ENCODE results near the gene HS6ST3. TPM values are rescaled to one million over a fixed set of nuclear protein-coding genes. Genes with fewer than 3 reads are reported as not detected.

The HS6ST3 gene
- total and polyA plus RNA-seq, 2 donors from 2014 or later, result 0.47 to 1.2 TPM

DNA sequence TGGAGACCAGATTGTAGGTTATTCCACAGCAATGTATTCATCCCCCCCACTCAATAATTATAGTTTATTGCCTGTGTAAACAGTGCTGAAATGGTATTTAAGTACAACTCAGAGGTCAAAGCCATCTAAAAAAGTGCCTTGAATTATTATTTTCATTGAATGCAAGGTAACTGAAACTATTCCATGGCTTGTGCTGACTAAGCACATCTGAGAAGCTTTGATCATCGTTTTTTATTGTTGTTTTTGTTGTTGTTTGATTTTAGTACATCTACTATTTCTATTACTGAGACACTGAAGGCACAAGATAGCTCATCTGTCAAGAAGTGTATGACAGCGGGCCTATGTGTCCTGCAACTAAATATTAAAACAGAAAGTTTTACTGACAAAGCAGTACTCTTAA lies 596.4 kb downstream of the HS6ST3 start:
- Histone ChIP-seq H3K27ac (ENCODE audit: low read depth in 2 of 2, low read length in 2 of 2) (no peak overlapping the region), H3K4me1 (ENCODE audit: control insufficient read depth in 2 of 3, insufficient read depth in 2 of 3, low read depth in 1 of 3, low read length in 3 of 3) (no peaks in the 10 kb centered on the region), H3K9ac (ENCODE audit: low read length in 3 of 3) (no peak overlapping the region), H3K9me3 (ENCODE audit: control insufficient read depth in 2 of 3, insufficient read depth in 1 of 3, low read length in 3 of 3) (no peaks in the 10 kb centered on the region), H3K4me3 (ENCODE audit: low read length in 3 of 3) (no peak overlapping the region), H3K27me3 (ENCODE audit: control insufficient read depth, insufficient read depth, low read length) (no peaks in the 10 kb centered on the region), H3K36me3 (ENCODE audit: control insufficient read depth in 2 of 3, insufficient read depth in 3 of 3, low read length in 3 of 3) (no peaks in the 10 kb centered on the region)
- TF ChIP-seq, protein P1, sequence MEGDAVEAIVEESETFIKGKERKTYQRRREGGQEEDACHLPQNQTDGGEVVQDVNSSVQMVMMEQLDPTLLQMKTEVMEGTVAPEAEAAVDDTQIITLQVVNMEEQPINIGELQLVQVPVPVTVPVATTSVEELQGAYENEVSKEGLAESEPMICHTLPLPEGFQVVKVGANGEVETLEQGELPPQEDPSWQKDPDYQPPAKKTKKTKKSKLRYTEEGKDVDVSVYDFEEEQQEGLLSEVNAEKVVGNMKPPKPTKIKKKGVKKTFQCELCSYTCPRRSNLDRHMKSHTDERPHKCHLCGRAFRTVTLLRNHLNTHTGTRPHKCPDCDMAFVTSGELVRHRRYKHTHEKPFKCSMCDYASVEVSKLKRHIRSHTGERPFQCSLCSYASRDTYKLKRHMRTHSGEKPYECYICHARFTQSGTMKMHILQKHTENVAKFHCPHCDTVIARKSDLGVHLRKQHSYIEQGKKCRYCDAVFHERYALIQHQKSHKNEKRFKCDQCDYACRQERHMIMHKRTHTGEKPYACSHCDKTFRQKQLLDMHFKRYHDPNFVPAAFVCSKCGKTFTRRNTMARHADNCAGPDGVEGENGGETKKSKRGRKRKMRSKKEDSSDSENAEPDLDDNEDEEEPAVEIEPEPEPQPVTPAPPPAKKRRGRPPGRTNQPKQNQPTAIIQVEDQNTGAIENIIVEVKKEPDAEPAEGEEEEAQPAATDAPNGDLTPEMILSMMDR (IDR thresholded peaks at IDR 0.05; ENCODE audit: borderline replicate concordance, extremely low read depth, insufficient read depth), result no peak
- intact Hi-C loops (cut with DNase I), result no loop called here
- no peak for DNase-seq
- no peak for FAIRE-seq

- no peak overlapping the region for H3K4me3 ChIP-seq (ENCODE audit: low read length in 3 of 3)
- FAIRE-seq (no peak), DNase-seq (no peak)
- no peaks in the 10 kb centered on the region for H3K9me3 ChIP-seq (ENCODE audit: control insufficient read depth in 2 of 3, insufficient read depth in 1 of 3, low read length in 3 of 3)
- TF ChIP-seq, protein P1 (IDR thresholded peaks at IDR 0.05; ENCODE audit: borderline replicate concordance, extremely low read depth, insufficient read depth), result no peak
- no peaks in the 10 kb centered on the region for H3K4me1 ChIP-seq (ENCODE audit: control insufficient read depth in 2 of 3, insufficient read depth in 2 of 3, low read depth in 1 of 3, low read length in 3 of 3)
- no peak overlapping the region for H3K27ac ChIP-seq (ENCODE audit: low read depth in 2 of 2, low read length in 2 of 2)
- no peaks in the 10 kb centered on the region for H3K27me3 ChIP-seq (ENCODE audit: control insufficient read depth, insufficient read depth, low read length)
- H3K9ac ChIP-seq (ENCODE audit: low read length in 3 of 3), result no peak overlapping the region
- intact Hi-C loops (cut with DNase I), result no loop called here
- H3K36me3 ChIP-seq (ENCODE audit: control insufficient read depth in 2 of 3, insufficient read depth in 3 of 3, low read length in 3 of 3), result no peaks in the 10 kb centered on the region
These were observed 597.3 kb downstream of the HS6ST3 start for GRCh38 chr13:96687191-96687590.

GRCh38 chr13:96690998-96691397 lies 601.1 kb downstream of the HS6ST3 start:
- H3K36me3 ChIP-seq (ENCODE audit: control insufficient read depth in 2 of 3, insufficient read depth in 3 of 3, low read length in 3 of 3), result no peaks in the 10 kb centered on the region

More at GRCh38 chr13:96690998-96691397, 601.1 kb downstream of the HS6ST3 start:
- no peak overlapping the region for H3K27ac ChIP-seq (ENCODE audit: low read depth in 2 of 2, low read length in 2 of 2)
- DNase-seq (no peak), FAIRE-seq (no peak)
- no peaks in the 10 kb centered on the region for H3K9me3 ChIP-seq (ENCODE audit: control insufficient read depth in 2 of 3, insufficient read depth in 1 of 3, low read length in 3 of 3)
- H3K9ac ChIP-seq (ENCODE audit: low read length in 3 of 3), result no peak overlapping the region
- no peaks in the 10 kb centered on the region for H3K27me3 ChIP-seq (ENCODE audit: control insufficient read depth, insufficient read depth, low read length)
- TF ChIP-seq, protein P1 (IDR thresholded peaks at IDR 0.05; ENCODE audit: borderline replicate concordance, extremely low read depth, insufficient read depth), result no peak
- no peaks in the 10 kb centered on the region for H3K4me1 ChIP-seq (ENCODE audit: control insufficient read depth in 2 of 3, insufficient read depth in 2 of 3, low read depth in 1 of 3, low read length in 3 of 3)
- intact Hi-C loops (cut with DNase I), result no loop called here
- no peak overlapping the region for H3K4me3 ChIP-seq (ENCODE audit: low read length in 3 of 3)
